ENCODE measurements around the gene RAI2.

DNA sequence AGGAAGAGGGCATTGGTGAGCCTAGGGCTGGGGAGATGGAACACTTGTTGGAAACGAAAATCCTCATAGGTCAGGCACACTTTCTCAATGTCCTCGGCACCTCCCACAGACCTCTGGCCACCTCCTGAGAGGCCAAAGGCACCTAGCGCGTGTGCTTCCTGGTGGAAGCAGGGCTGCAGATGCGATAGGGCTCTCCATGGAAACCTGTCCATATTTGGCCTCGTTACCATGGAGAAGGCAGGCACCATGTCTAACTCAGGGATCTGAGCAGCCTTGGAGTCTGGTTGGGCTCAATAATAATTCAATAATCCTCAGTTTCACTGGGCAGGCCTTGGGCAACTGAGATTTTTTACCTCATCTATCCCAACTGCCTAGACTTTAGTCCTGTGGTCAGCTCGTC is 58.3 kb downstream of the RAI2 start:
- TF ChIP-seq POLR2A (IDR thresholded peaks at IDR 0.05), result no peak
- TF ChIP-seq, protein P1, sequence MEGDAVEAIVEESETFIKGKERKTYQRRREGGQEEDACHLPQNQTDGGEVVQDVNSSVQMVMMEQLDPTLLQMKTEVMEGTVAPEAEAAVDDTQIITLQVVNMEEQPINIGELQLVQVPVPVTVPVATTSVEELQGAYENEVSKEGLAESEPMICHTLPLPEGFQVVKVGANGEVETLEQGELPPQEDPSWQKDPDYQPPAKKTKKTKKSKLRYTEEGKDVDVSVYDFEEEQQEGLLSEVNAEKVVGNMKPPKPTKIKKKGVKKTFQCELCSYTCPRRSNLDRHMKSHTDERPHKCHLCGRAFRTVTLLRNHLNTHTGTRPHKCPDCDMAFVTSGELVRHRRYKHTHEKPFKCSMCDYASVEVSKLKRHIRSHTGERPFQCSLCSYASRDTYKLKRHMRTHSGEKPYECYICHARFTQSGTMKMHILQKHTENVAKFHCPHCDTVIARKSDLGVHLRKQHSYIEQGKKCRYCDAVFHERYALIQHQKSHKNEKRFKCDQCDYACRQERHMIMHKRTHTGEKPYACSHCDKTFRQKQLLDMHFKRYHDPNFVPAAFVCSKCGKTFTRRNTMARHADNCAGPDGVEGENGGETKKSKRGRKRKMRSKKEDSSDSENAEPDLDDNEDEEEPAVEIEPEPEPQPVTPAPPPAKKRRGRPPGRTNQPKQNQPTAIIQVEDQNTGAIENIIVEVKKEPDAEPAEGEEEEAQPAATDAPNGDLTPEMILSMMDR (IDR thresholded peaks at IDR 0.05), result no peak
